ENCODE data around the gene PRR12.
"Not testable (repeated sequence)": the region's sequence is repeated elsewhere in the genome, so short reads cannot be mapped to it uniquely, and the experiment has no call there.

Gene PRR12

GRCh38 chr19:49616532-49616931 lies 25.6 kb downstream of the PRR12 start:
- H4K20me1 ChIP-seq (ENCODE audit: insufficient read depth, low read length): peaks cover 45% of the 10 kb centered on the region

GRCh38 chr19:49616945-49617344 lies 26.0 kb downstream of the PRR12 start:
- Histone ChIP-seq H3K4me1 (ENCODE audit: insufficient read depth, low read length) (no peaks in the 10 kb centered on the region), H4K20me1 (ENCODE audit: insufficient read depth, low read length) (peaks cover 46% of the 10 kb centered on the region), H3K27ac (ENCODE audit: low read length) (no peak overlapping the region), H2AFZ (ENCODE audit: low read depth, low read length) (no peak overlapping the region), H3K4me3 (ENCODE audit: low read depth in 1 of 2, low read length in 2 of 2) (no peak overlapping the region), H3K9ac (ENCODE audit: low read depth, low read length) (no peak overlapping the region), H3K27me3 (ENCODE audit: insufficient read depth, low read length, poor library complexity) (no peaks in the 10 kb centered on the region), H3K4me2 (ENCODE audit: insufficient read depth, low read length) (no peak overlapping the region), H3K36me3 (ENCODE audit: insufficient read depth, low read length) (peaks cover 84% of the 10 kb centered on the region), H3K9me3 (ENCODE audit: insufficient read depth, low read length, severe bottlenecking) (no peaks in the 10 kb centered on the region), H3K79me2 (ENCODE audit: insufficient read depth, low read length) (peaks cover 24% of the 10 kb centered on the region)
- no peak for DNase-seq
- TF ChIP-seq CTCF (IDR thresholded peaks at IDR 0.05; ENCODE audit: borderline replicate concordance, extremely low read depth, low read length, poor library complexity, severe bottlenecking) (no peak), EZH2 (IDR thresholded peaks at IDR 0.05; ENCODE audit: borderline replicate concordance, low read depth, low read length, severe bottlenecking) (no peak)
- no peak for ATAC-seq (ENCODE audit: insufficient read depth, low read depth)

More at GRCh38 chr19:49616532-49616931, 25.6 kb downstream of the PRR12 start:
- H3K79me2 ChIP-seq (ENCODE audit: insufficient read depth, low read length): peaks cover 24% of the 10 kb centered on the region
- no peak overlapping the region for H3K4me2 ChIP-seq (ENCODE audit: insufficient read depth, low read length)
- H3K4me1 ChIP-seq (ENCODE audit: insufficient read depth, low read length): no peaks in the 10 kb centered on the region
- H3K9ac ChIP-seq (ENCODE audit: low read depth, low read length): no peak overlapping the region
- H3K27ac ChIP-seq (ENCODE audit: low read length): no peak overlapping the region
- DNase-seq: no peak
- H3K4me3 ChIP-seq (ENCODE audit: low read depth in 1 of 2, low read length in 2 of 2): no peak overlapping the region
- peaks cover 81% of the 10 kb centered on the region for H3K36me3 ChIP-seq (ENCODE audit: insufficient read depth, low read length)
- ATAC-seq (ENCODE audit: insufficient read depth, low read depth): no peak
- H3K27me3 ChIP-seq (ENCODE audit: insufficient read depth, low read length, poor library complexity): no peaks in the 10 kb centered on the region
- no peak overlapping the region for H2AFZ ChIP-seq (ENCODE audit: low read depth, low read length)
- TF ChIP-seq CTCF (IDR thresholded peaks at IDR 0.05; ENCODE audit: borderline replicate concordance, extremely low read depth, low read length, poor library complexity, severe bottlenecking): no peak
- no peak for TF ChIP-seq EZH2 (IDR thresholded peaks at IDR 0.05; ENCODE audit: borderline replicate concordance, low read depth, low read length, severe bottlenecking)
- H3K9me3 ChIP-seq (ENCODE audit: insufficient read depth, low read length, severe bottlenecking): no peaks in the 10 kb centered on the region

GRCh38 chr19:49617860-49618259 lies 26.9 kb downstream of the PRR12 start:
- ATAC-seq (ENCODE audit: insufficient read depth, low read depth); H3K9me3 ChIP-seq (ENCODE audit: insufficient read depth, low read length, severe bottlenecking); H3K9ac ChIP-seq (ENCODE audit: low read depth, low read length); H3K4me1 ChIP-seq (ENCODE audit: insufficient read depth, low read length); H3K27me3 ChIP-seq (ENCODE audit: insufficient read depth, low read length, poor library complexity); H3K4me3 ChIP-seq (ENCODE audit: low read depth in 1 of 2, low read length in 2 of 2); H3K4me2 ChIP-seq (ENCODE audit: insufficient read depth, low read length); H3K27ac ChIP-seq (ENCODE audit: low read length); H2AFZ ChIP-seq (ENCODE audit: low read depth, low read length); DNase-seq: not testable (repeated sequence)
- Histone ChIP-seq H4K20me1 (ENCODE audit: insufficient read depth, low read length) (peaks cover 41% of the 10 kb centered on the region), H3K79me2 (ENCODE audit: insufficient read depth, low read length) (peaks cover 16% of the 10 kb centered on the region), H3K36me3 (ENCODE audit: insufficient read depth, low read length) (peaks cover 79% of the 10 kb centered on the region)

- Histone ChIP-seq H3K9me3 (ENCODE audit: insufficient read depth, low read length, severe bottlenecking) (no peaks in the 10 kb centered on the region), H2AFZ (ENCODE audit: low read depth, low read length) (no peak overlapping the region), H4K20me1 (ENCODE audit: insufficient read depth, low read length) (peaks cover 15% of the 10 kb centered on the region), H3K27ac (ENCODE audit: low read length) (no peak overlapping the region), H3K79me2 (ENCODE audit: insufficient read depth, low read length) (no peaks in the 10 kb centered on the region), H3K27me3 (ENCODE audit: insufficient read depth, low read length, poor library complexity) (no peaks in the 10 kb centered on the region), H3K36me3 (ENCODE audit: insufficient read depth, low read length) (peaks cover 53% of the 10 kb centered on the region), H3K4me1 (ENCODE audit: insufficient read depth, low read length) (no peaks in the 10 kb centered on the region), H3K4me3 (ENCODE audit: low read depth in 1 of 2, low read length in 2 of 2) (no peak overlapping the region), H3K9ac (ENCODE audit: low read depth, low read length) (no peak overlapping the region), H3K4me2 (ENCODE audit: insufficient read depth, low read length) (no peak overlapping the region)
- ATAC-seq (ENCODE audit: insufficient read depth, low read depth): no peak
- no peak for TF ChIP-seq EZH2 (IDR thresholded peaks at IDR 0.05; ENCODE audit: borderline replicate concordance, low read depth, low read length, severe bottlenecking)
- TF ChIP-seq CTCF (IDR thresholded peaks at IDR 0.05; ENCODE audit: borderline replicate concordance, extremely low read depth, low read length, poor library complexity, severe bottlenecking): no peak
- DNase-seq: no peak
Measured at GRCh38 chr19:49624967-49625910, 34.3 kb downstream of the PRR12 start.
